ENCODE measurements around the gene C2CD2L. TPM values are rescaled to one million over a fixed set of nuclear protein-coding genes. Genes with fewer than 3 reads are reported as not detected.

The C2CD2L gene
- total and polyA plus RNA-seq, 2 donors from 2014 or later: 16.0 to 17.7 TPM

- Histone ChIP-seq H3K4me1 (ENCODE audit: control insufficient read depth in 2 of 3, insufficient read depth in 2 of 3, low read depth in 1 of 3, low read length in 3 of 3) (peaks cover 0 to 3% (median 0%) of the 10 kb centered on the region in 3 donors), H3K27me3 (ENCODE audit: control insufficient read depth, insufficient read depth, low read length) (peaks cover 2% of the 10 kb centered on the region), H3K4me3 (ENCODE audit: low read length in 3 of 3) (no peak overlapping the region), H3K9ac (ENCODE audit: low read length in 3 of 3) (no peak overlapping the region), H3K27ac (ENCODE audit: low read depth in 2 of 2, low read length in 2 of 2) (no peak overlapping the region), H3K36me3 (ENCODE audit: control insufficient read depth in 2 of 3, insufficient read depth in 3 of 3, low read length in 3 of 3) (no peaks in the 10 kb centered on the region), H3K9me3 (ENCODE audit: control insufficient read depth in 2 of 3, insufficient read depth in 1 of 3, low read length in 3 of 3) (no peaks in the 10 kb centered on the region)
- intact Hi-C loops (cut with DNase I): no loop called here
- DNase-seq: no peak
- FAIRE-seq: no peak
- TF ChIP-seq CTCF (IDR thresholded peaks at IDR 0.05; ENCODE audit: borderline replicate concordance, extremely low read depth, insufficient read depth): no peak
These were observed 38.4 kb downstream of the C2CD2L start for GRCh38 chr11:119145551-119145950.

GRCh38 chr11:119147604-119148333 lies 40.6 kb downstream of the C2CD2L start:
- TF ChIP-seq CTCF (IDR thresholded peaks at IDR 0.05; ENCODE audit: borderline replicate concordance, extremely low read depth, insufficient read depth): no peak

GRCh38 chr11:119148720-119149017 lies 41.5 kb downstream of the C2CD2L start:
- intact Hi-C loops (cut with DNase I): no loop called here
- Histone ChIP-seq H3K9me3 (ENCODE audit: control insufficient read depth in 2 of 3, insufficient read depth in 1 of 3, low read length in 3 of 3) (no peaks in the 10 kb centered on the region), H3K27ac (ENCODE audit: low read depth in 2 of 2, low read length in 2 of 2) (no peak overlapping the region), H3K27me3 (ENCODE audit: control insufficient read depth, insufficient read depth, low read length) (peaks cover 2% of the 10 kb centered on the region), H3K36me3 (ENCODE audit: control insufficient read depth in 2 of 3, insufficient read depth in 3 of 3, low read length in 3 of 3) (no peaks in the 10 kb centered on the region), H3K9ac (ENCODE audit: low read length in 3 of 3) (peak overlapping the region in 1 of 3 donors; percentile 23), H3K4me3 (ENCODE audit: low read length in 3 of 3) (peak overlapping the region in 2 of 3 donors; percentile 52), H3K4me1 (ENCODE audit: control insufficient read depth in 2 of 3, insufficient read depth in 2 of 3, low read depth in 1 of 3, low read length in 3 of 3) (peaks cover 0 to 3% (median 0%) of the 10 kb centered on the region in 3 donors)
- FAIRE-seq: no peak
- peak in 1 of 5 donors; percentile 51 for DNase-seq
- no peak for TF ChIP-seq CTCF (IDR thresholded peaks at IDR 0.05; ENCODE audit: borderline replicate concordance, extremely low read depth, insufficient read depth)

More at GRCh38 chr11:119147604-119148333, 40.6 kb downstream of the C2CD2L start:
- DNase-seq: no peak
- Histone ChIP-seq H3K36me3 (ENCODE audit: control insufficient read depth in 2 of 3, insufficient read depth in 3 of 3, low read length in 3 of 3) (no peaks in the 10 kb centered on the region), H3K9me3 (ENCODE audit: control insufficient read depth in 2 of 3, insufficient read depth in 1 of 3, low read length in 3 of 3) (no peaks in the 10 kb centered on the region), H3K4me1 (ENCODE audit: control insufficient read depth in 2 of 3, insufficient read depth in 2 of 3, low read depth in 1 of 3, low read length in 3 of 3) (peaks cover 0 to 3% (median 0%) of the 10 kb centered on the region in 3 donors), H3K27ac (ENCODE audit: low read depth in 2 of 2, low read length in 2 of 2) (no peak overlapping the region), H3K9ac (ENCODE audit: low read length in 3 of 3) (no peak overlapping the region), H3K4me3 (ENCODE audit: low read length in 3 of 3) (no peak overlapping the region), H3K27me3 (ENCODE audit: control insufficient read depth, insufficient read depth, low read length) (peaks cover 2% of the 10 kb centered on the region)
- intact Hi-C loops (cut with DNase I): no loop called here
- FAIRE-seq: no peak

Data from kidney (tissue), 14 donors.